H1 (cell line): ENCODE results near the gene TAP2. TPM values are rescaled to one million over a fixed set of nuclear protein-coding genes. Genes with fewer than 3 reads are reported as not detected.

ENCODE experiments used
- MAFK ChIP-seq: IDR thresholded peaks from 2 replicates; pipeline ENCODE4 v1.6.1; 2012; ENCODE audit warnings: low read depth, mild to moderate bottlenecking, improper control_type of control experiment, low read length
- polyA plus RNA-seq, 7 experiments: library from polyadenylated mRNA; depleted of rRNA in 3 of 7; stranded (reverse) in 5 of 7; unstranded in 2 of 7; fragments of >200 nt in 5 of 7; fragments of 200-250 nt in 2 of 7; gene quantifications; 1 replicate in 5 of 7; 2 replicates in 1 of 7; 4 replicates in 1 of 7; pipeline versions ENCODE4 v1.2.1 to v1.2.3, GENCODE V29; 2011 to 2013; ENCODE audit warnings: missing spikeins in 2 of 7, mixed read lengths in 2 of 7
- total RNA-seq: library from RNA; stranded (reverse); fragmentation: NEBNext Ultra II Directional; extraction: Animal tissue kit (Norgen Biotek cat#: 25700); gene quantifications from 2 replicates; pipeline ENCODE4 v1.2.1, GENCODE V29; 2021

Gene TAP2
- total and polyA plus RNA-seq, 2 of the 8 experiments (the other 6 are each of a cell fraction or from before 2014, with no cell fraction given): 11.3 to 27.2 TPM

DNA sequence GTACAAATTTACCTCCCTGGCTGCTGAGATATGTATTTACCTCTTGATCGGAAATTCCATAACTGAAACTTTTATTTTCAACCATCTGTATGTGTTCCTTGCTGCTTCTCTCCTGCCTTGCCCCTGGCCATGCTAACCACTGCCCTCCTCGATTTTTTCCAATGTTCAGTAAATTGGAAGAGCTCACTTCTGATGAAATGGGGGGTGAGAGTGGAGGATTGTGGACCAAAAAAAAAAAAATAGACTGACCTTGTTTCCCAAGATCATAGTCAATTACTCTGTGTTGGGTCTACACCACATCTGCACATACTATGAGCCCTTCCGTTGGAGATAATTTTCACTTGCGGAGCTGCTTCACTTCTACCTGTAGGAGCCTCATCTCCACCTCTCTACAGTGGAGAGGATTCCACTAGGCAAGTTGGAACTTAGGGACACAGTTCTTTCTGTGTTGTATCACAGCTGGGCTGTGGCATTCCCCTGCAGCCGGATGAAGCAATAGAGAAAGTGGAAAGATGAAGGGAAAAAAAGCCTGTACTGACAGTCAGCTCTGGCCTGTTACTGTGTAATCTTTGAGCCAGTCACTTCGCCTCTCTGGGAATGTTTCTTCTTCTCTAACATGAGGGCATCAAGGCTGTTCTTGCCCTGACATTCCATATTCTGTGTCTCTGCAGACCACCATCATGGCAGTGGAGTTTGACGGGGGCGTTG lies 17.1 kb upstream of the TAP2 start (continued):
- TF ChIP-seq MAFK: no peak
